ENCODE results near the gene FOS.
A peak's percentile ranks its signal among the peaks of the same experiment; 100 is the strongest.

The FOS gene

GRCh38 chr14:75252254-75252837, 26.3 kb upstream of the FOS start:
- Histone ChIP-seq H3K4me1 (ENCODE audit: control insufficient read depth, insufficient read depth, low read depth, low read length) (peaks cover 7% of the 10 kb centered on the region), H4K8ac (ENCODE audit: low read length) (no peak overlapping the region), H2BK120ac (ENCODE audit: low read depth, low read length) (no peak overlapping the region), H3K18ac (ENCODE audit: low read depth in 1 of 2, low read length in 2 of 2) (peak overlapping the region in 1 of 2 experiments; percentile 61), H2AFZ (ENCODE audit: low read depth, low read length) (no peak overlapping the region), H3K9ac (ENCODE audit: low read length) (no peak overlapping the region), H3K9me3 (ENCODE audit: control insufficient read depth, low read length) (no peaks in the 10 kb centered on the region), H3K4me3 (ENCODE audit: insufficient read depth in 1 of 2, low read depth in 1 of 2, low read length in 2 of 2) (no peak overlapping the region), H2AK5ac (ENCODE audit: low read length, severe bottlenecking) (no peak overlapping the region), H3K14ac (ENCODE audit: low read length in 2 of 2) (peak overlapping the region in 1 of 2 experiments; percentile 90), H3K27me3 (ENCODE audit: control insufficient read depth in 1 of 2, insufficient read depth in 1 of 2, low read length in 2 of 2) (peaks cover 3 to 5% of the 10 kb centered on the region in 2 experiments), H3K36me3 (ENCODE audit: control insufficient read depth in 1 of 2, insufficient read depth in 2 of 2, low read depth in 1 of 2, low read length in 2 of 2) (no peaks in the 10 kb centered on the region), H3K27ac (ENCODE audit: low read length, poor library complexity, severe bottlenecking) (no peak overlapping the region), H3K79me1 (replicated peaks; ENCODE audit: low read length, poor library complexity, severe bottlenecking) (no peaks in the 10 kb centered on the region), H4K91ac (ENCODE audit: low read length) (no peak overlapping the region), H2BK5ac (ENCODE audit: low read depth, low read length, poor library complexity, severe bottlenecking) (no peak overlapping the region), H3K23ac (ENCODE audit: low read length in 2 of 2) (peak overlapping the region in 1 of 2 experiments; percentile 6), H3K4ac (ENCODE audit: low read depth in 1 of 2, low read length in 2 of 2) (no peak overlapping the region), H2BK15ac (ENCODE audit: low read depth, poor library complexity, severe bottlenecking) (no peak overlapping the region), H3K4me2 (ENCODE audit: low read length, poor library complexity, severe bottlenecking) (no peak overlapping the region), H2BK12ac (ENCODE audit: low read length in 2 of 2) (peak overlapping the region; percentile 1 to 25)
- 92% methylated on average over 10 of the region's 10 CpGs for WGBS
- no peak for DNase-seq

- DNase-seq: no peak
- 93% methylated on average over 6 of the region's 6 CpGs for WGBS
- Histone ChIP-seq H4K91ac (ENCODE audit: low read length) (peak overlapping the region; percentile 34), H2BK120ac (ENCODE audit: low read depth, low read length) (no peak overlapping the region), H3K18ac (ENCODE audit: low read depth in 1 of 2, low read length in 2 of 2) (no peak overlapping the region), H4K8ac (ENCODE audit: low read length) (no peak overlapping the region), H3K4ac (ENCODE audit: low read depth in 1 of 2, low read length in 2 of 2) (no peak overlapping the region), H2BK15ac (ENCODE audit: low read depth, poor library complexity, severe bottlenecking) (no peak overlapping the region), H3K14ac (ENCODE audit: low read length in 2 of 2) (no peak overlapping the region), H3K23ac (ENCODE audit: low read length in 2 of 2) (peak overlapping the region in 1 of 2 experiments; percentile 9), H2BK12ac (ENCODE audit: low read length in 2 of 2) (peak overlapping the region in 1 of 2 experiments; percentile 39), H2AFZ (ENCODE audit: low read depth, low read length) (no peak overlapping the region), H3K4me3 (ENCODE audit: insufficient read depth in 1 of 2, low read depth in 1 of 2, low read length in 2 of 2) (no peak overlapping the region), H3K36me3 (ENCODE audit: control insufficient read depth in 1 of 2, insufficient read depth in 2 of 2, low read depth in 1 of 2, low read length in 2 of 2) (no peaks in the 10 kb centered on the region), H3K4me1 (ENCODE audit: control insufficient read depth, insufficient read depth, low read depth, low read length) (peaks cover 11% of the 10 kb centered on the region), H3K27me3 (ENCODE audit: control insufficient read depth in 1 of 2, insufficient read depth in 1 of 2, low read length in 2 of 2) (peaks cover 0 to 5% of the 10 kb centered on the region in 2 experiments), H2BK5ac (ENCODE audit: low read depth, low read length, poor library complexity, severe bottlenecking) (no peak overlapping the region), H3K4me2 (ENCODE audit: low read length, poor library complexity, severe bottlenecking) (no peak overlapping the region), H3K79me1 (replicated peaks; ENCODE audit: low read length, poor library complexity, severe bottlenecking) (no peaks in the 10 kb centered on the region), H3K27ac (ENCODE audit: low read length, poor library complexity, severe bottlenecking) (no peak overlapping the region), H3K9ac (ENCODE audit: low read length) (no peak overlapping the region), H3K9me3 (ENCODE audit: control insufficient read depth, low read length) (no peaks in the 10 kb centered on the region), H2AK5ac (ENCODE audit: low read length, severe bottlenecking) (no peak overlapping the region)
These were observed 24.2 kb upstream of the FOS start for GRCh38 chr14:75254381-75254822.

- 50% methylated on average over 4 of the region's 7 CpGs for WGBS
- Histone ChIP-seq H3K27ac (ENCODE audit: low read length, poor library complexity, severe bottlenecking) (no peak overlapping the region), H3K23ac (ENCODE audit: low read length in 2 of 2) (no peak overlapping the region), H2BK15ac (ENCODE audit: low read depth, poor library complexity, severe bottlenecking) (no peak overlapping the region), H3K4me1 (ENCODE audit: control insufficient read depth, insufficient read depth, low read depth, low read length) (peaks cover 11% of the 10 kb centered on the region), H2AK5ac (ENCODE audit: low read length, severe bottlenecking) (no peak overlapping the region), H3K9ac (ENCODE audit: low read length) (no peak overlapping the region), H4K91ac (ENCODE audit: low read length) (peak overlapping the region; percentile 18), H3K27me3 (ENCODE audit: control insufficient read depth in 1 of 2, insufficient read depth in 1 of 2, low read length in 2 of 2) (peaks cover 0 to 5% of the 10 kb centered on the region in 2 experiments), H3K4me3 (ENCODE audit: insufficient read depth in 1 of 2, low read depth in 1 of 2, low read length in 2 of 2) (no peak overlapping the region), H2BK12ac (ENCODE audit: low read length in 2 of 2) (peak overlapping the region in 1 of 2 experiments; percentile 30), H3K4me2 (ENCODE audit: low read length, poor library complexity, severe bottlenecking) (no peak overlapping the region), H4K8ac (ENCODE audit: low read length) (peak overlapping the region; percentile 56), H3K18ac (ENCODE audit: low read depth in 1 of 2, low read length in 2 of 2) (no peak overlapping the region), H3K79me1 (replicated peaks; ENCODE audit: low read length, poor library complexity, severe bottlenecking) (no peaks in the 10 kb centered on the region), H3K9me3 (ENCODE audit: control insufficient read depth, low read length) (no peaks in the 10 kb centered on the region), H3K4ac (ENCODE audit: low read depth in 1 of 2, low read length in 2 of 2) (no peak overlapping the region), H3K36me3 (ENCODE audit: control insufficient read depth in 1 of 2, insufficient read depth in 2 of 2, low read depth in 1 of 2, low read length in 2 of 2) (no peaks in the 10 kb centered on the region), H3K14ac (ENCODE audit: low read length in 2 of 2) (no peak overlapping the region), H2BK120ac (ENCODE audit: low read depth, low read length) (no peak overlapping the region), H2BK5ac (ENCODE audit: low read depth, low read length, poor library complexity, severe bottlenecking) (no peak overlapping the region), H2AFZ (ENCODE audit: low read depth, low read length) (no peak overlapping the region)
- DNase-seq: no peak
These were observed 23.6 kb upstream of the FOS start for GRCh38 chr14:75254901-75255584.

GRCh38 chr14:75258079-75258802, 20.4 kb upstream of the FOS start:
- peak overlapping the region; percentile 96 to 100 for H3K18ac ChIP-seq (ENCODE audit: low read depth in 1 of 2, low read length in 2 of 2)
- H3K79me1 ChIP-seq (replicated peaks; ENCODE audit: low read length, poor library complexity, severe bottlenecking): no peaks in the 10 kb centered on the region
- no peaks in the 10 kb centered on the region for H3K36me3 ChIP-seq (ENCODE audit: control insufficient read depth in 1 of 2, insufficient read depth in 2 of 2, low read depth in 1 of 2, low read length in 2 of 2)
- H2AFZ ChIP-seq (ENCODE audit: low read depth, low read length): peak overlapping the region; percentile 83
- no peak overlapping the region for H3K23ac ChIP-seq (ENCODE audit: low read length in 2 of 2)
- peaks cover 0 to 5% of the 10 kb centered on the region in 2 experiments for H3K27me3 ChIP-seq (ENCODE audit: control insufficient read depth in 1 of 2, insufficient read depth in 1 of 2, low read length in 2 of 2)
- peak overlapping the region; percentile 60 for H2BK5ac ChIP-seq (ENCODE audit: low read depth, low read length, poor library complexity, severe bottlenecking)
- peak overlapping the region; percentile 92 to 97 for H3K4ac ChIP-seq (ENCODE audit: low read depth in 1 of 2, low read length in 2 of 2)
- peak overlapping the region; percentile 93 for H3K27ac ChIP-seq (ENCODE audit: low read length, poor library complexity, severe bottlenecking)
- 20% methylated on average over 11 of the region's 12 CpGs for WGBS
- H4K91ac ChIP-seq (ENCODE audit: low read length): peak overlapping the region; percentile 97
- peak overlapping the region; percentile 89 for H3K4me2 ChIP-seq (ENCODE audit: low read length, poor library complexity, severe bottlenecking)
- peak overlapping the region; percentile 42 to 81 for H3K4me3 ChIP-seq (ENCODE audit: insufficient read depth in 1 of 2, low read depth in 1 of 2, low read length in 2 of 2)
- H3K9ac ChIP-seq (ENCODE audit: low read length): peak overlapping the region; percentile 97
- H3K4me1 ChIP-seq (ENCODE audit: control insufficient read depth, insufficient read depth, low read depth, low read length): peaks cover 8% of the 10 kb centered on the region
- DNase-seq: peak; percentile 92
- H3K9me3 ChIP-seq (ENCODE audit: control insufficient read depth, low read length): no peaks in the 10 kb centered on the region
- H2BK15ac ChIP-seq (ENCODE audit: low read depth, poor library complexity, severe bottlenecking): peak overlapping the region; percentile 15
- H2BK120ac ChIP-seq (ENCODE audit: low read depth, low read length): no peak overlapping the region
- peak overlapping the region; percentile 79 for H2AK5ac ChIP-seq (ENCODE audit: low read length, severe bottlenecking)
- H3K14ac ChIP-seq (ENCODE audit: low read length in 2 of 2): peak overlapping the region in 1 of 2 experiments; percentile 82
- H4K8ac ChIP-seq (ENCODE audit: low read length): peak overlapping the region; percentile 99
- peak overlapping the region; percentile 12 to 95 for H2BK12ac ChIP-seq (ENCODE audit: low read length in 2 of 2)

Measured in mesenchymal stem cell (in vitro differentiated cells and primary cell).